Caco-2 (cell line): ENCODE data around the gene TSPAN4. TPM values are rescaled to one million over a fixed set of nuclear protein-coding genes. Genes with fewer than 3 reads are reported as not detected.

ENCODE experiments used
- BruUV-seq: library from RNA; stranded (reverse); fragments of 400-500 nt; replicated peaks from 2 replicates; lab custom pipeline; 2021; lab: Mats Ljungman, UMichigan
- CTCF ChIA-PET: fragments of 300-600 bp; sonication (Branson Sonifier 250); formaldehyde crosslinking; loops from one replicate; lab custom pipeline; 2022; ENCODE audit warnings: antibody characterized with exemption; lab: Charles Lee
- POLR2A ChIA-PET: fragments of 300-600 bp; sonication (Branson Sonifier 250); formaldehyde crosslinking; loops from one replicate; lab custom pipeline; 2022; ENCODE audit warnings: antibody characterized with exemption; lab: Charles Lee
- DNase-seq, 2 experiments: peaks; one replicate each; pipeline versions ENCODE4 v3.0.0 to v3.0.0-alpha.2; 2020 to 2022
- H3K27me3 ChIP-seq: replicated peaks from 2 replicates; pipeline ENCODE4 v1.6.0; 2011; ENCODE audit warnings: low read length; ENCODE audit not compliant: control insufficient read depth, insufficient read depth
- H3K36me3 ChIP-seq: 2 replicates; pipeline ENCODE4 v1.5.1; 2011; ENCODE audit warnings: low read length; ENCODE audit not compliant: control insufficient read depth, insufficient read depth
- H3K4me1 ChIP-seq: fragments of 250-450 bp; sonication (Bioruptor Pico); 2 replicates; pipeline ENCODE4 v1.5.1; 2020; ENCODE audit warnings: mild to moderate bottlenecking
- H3K4me3 ChIP-seq: 2 replicates; pipeline ENCODE4 v1.5.1; 2011; ENCODE audit warnings: low read depth, mild to moderate bottlenecking, control low read depth, low read length
- H3K9me3 ChIP-seq: fragments of 250-450 bp; sonication (Bioruptor Pico); 2 replicates; pipeline ENCODE4 v1.5.1; 2020; ENCODE audit warnings: mild to moderate bottlenecking, moderate library complexity
- H3K27ac Mint-ChIP-seq: one replicate; pipeline ENCODE4 v1.8.0; 2022; ENCODE audit warnings: mixed read lengths; ENCODE audit not compliant: unreplicated experiment
- H3K27me3 Mint-ChIP-seq: one replicate; pipeline ENCODE4 v1.8.0; 2022; ENCODE audit warnings: mixed read lengths; ENCODE audit not compliant: insufficient read depth, unreplicated experiment
- H3K36me3 Mint-ChIP-seq: one replicate; pipeline ENCODE4 v1.8.0; 2022; ENCODE audit warnings: mild to moderate bottlenecking, mixed read lengths; ENCODE audit not compliant: insufficient read depth, unreplicated experiment
- H3K4me1 Mint-ChIP-seq: one replicate; pipeline ENCODE4 v1.8.0; 2022; ENCODE audit warnings: low read depth, mixed read lengths; ENCODE audit not compliant: unreplicated experiment
- H3K4me3 Mint-ChIP-seq: one replicate; pipeline ENCODE4 v1.8.0; 2022; ENCODE audit warnings: mild to moderate bottlenecking, moderate library complexity, mixed read lengths; ENCODE audit not compliant: unreplicated experiment
- H3K9me3 Mint-ChIP-seq: one replicate; pipeline ENCODE4 v1.8.0; 2022; ENCODE audit warnings: mixed read lengths; ENCODE audit not compliant: unreplicated experiment
- intact Hi-C: fragments of 100-400 bp; cut with micrococcal nuclease; formaldehyde crosslinking; loops from one replicate; pipeline ENCODE4 v1.10.0; 2022; ENCODE audit not compliant: unreplicated experiment
- total RNA-seq: library from RNA; stranded (reverse); gene quantifications from 2 replicates; pipeline ENCODE4 v1.2.3, GENCODE V29; 2022
- TF ChIP-seq, protein P1 (sequence below), 2 experiments: fragments of 200-600 bp in 1 of 2; IDR thresholded peaks; 1 replicate in 1 of 2; 2 replicates in 1 of 2; pipeline versions ENCODE4 v1.5.1 to v1.8.0; 2011 to 2022; ENCODE audit warnings: antibody characterized with exemption in 1 of 2, control low read depth in 1 of 2, inconsistent platforms in 1 of 2, low read depth in 1 of 2, low read length in 1 of 2, mild to moderate bottlenecking in 1 of 2, moderate library complexity in 1 of 2; ENCODE audit not compliant: insufficient read depth in 1 of 2, severe bottlenecking in 1 of 2, unreplicated experiment in 1 of 2

Gene TSPAN4
- total RNA-seq, 1 experiment from 2014 or later: 95.9 TPM

- ChIA-PET CTCF (no interaction called here), POLR2A (interaction anchor here (0.5 to 1.5 kb wide), 2 partner anchors 16 to 25 kb away, joined by 5 to 8 read pairs; partner anchors contain the start of gene PNPLA2)
- intact Hi-C loops: no loop called here
- H3K9me3 ChIP-seq: no peaks in the 10 kb centered on the region
- TF ChIP-seq, protein P1, sequence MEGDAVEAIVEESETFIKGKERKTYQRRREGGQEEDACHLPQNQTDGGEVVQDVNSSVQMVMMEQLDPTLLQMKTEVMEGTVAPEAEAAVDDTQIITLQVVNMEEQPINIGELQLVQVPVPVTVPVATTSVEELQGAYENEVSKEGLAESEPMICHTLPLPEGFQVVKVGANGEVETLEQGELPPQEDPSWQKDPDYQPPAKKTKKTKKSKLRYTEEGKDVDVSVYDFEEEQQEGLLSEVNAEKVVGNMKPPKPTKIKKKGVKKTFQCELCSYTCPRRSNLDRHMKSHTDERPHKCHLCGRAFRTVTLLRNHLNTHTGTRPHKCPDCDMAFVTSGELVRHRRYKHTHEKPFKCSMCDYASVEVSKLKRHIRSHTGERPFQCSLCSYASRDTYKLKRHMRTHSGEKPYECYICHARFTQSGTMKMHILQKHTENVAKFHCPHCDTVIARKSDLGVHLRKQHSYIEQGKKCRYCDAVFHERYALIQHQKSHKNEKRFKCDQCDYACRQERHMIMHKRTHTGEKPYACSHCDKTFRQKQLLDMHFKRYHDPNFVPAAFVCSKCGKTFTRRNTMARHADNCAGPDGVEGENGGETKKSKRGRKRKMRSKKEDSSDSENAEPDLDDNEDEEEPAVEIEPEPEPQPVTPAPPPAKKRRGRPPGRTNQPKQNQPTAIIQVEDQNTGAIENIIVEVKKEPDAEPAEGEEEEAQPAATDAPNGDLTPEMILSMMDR (IDR thresholded peaks at IDR 0.05; ENCODE audit: insufficient read depth in 1 of 2, low read depth in 1 of 2, low read length in 1 of 2, severe bottlenecking in 1 of 2, unreplicated experiment in 1 of 2): no peak
- H3K36me3 Mint-ChIP-seq: peaks cover 17% of the 10 kb centered on the region
- no peaks in the 10 kb centered on the region for H3K27me3 ChIP-seq
- H3K27me3 Mint-ChIP-seq: no peaks in the 10 kb centered on the region
- H3K9me3 Mint-ChIP-seq: no peaks in the 10 kb centered on the region
- no peak overlapping the region for H3K4me3 ChIP-seq
- H3K27ac Mint-ChIP-seq: no peak overlapping the region
- H3K4me1 ChIP-seq: peaks cover 9% of the 10 kb centered on the region
- BruUV-seq: no TSS peak
- no peak for DNase-seq
- H3K4me1 Mint-ChIP-seq: no peaks in the 10 kb centered on the region
- H3K4me3 Mint-ChIP-seq: no peak overlapping the region
- no peaks in the 10 kb centered on the region for H3K36me3 ChIP-seq
Measured at GRCh38 chr11:794013-794765, 48.5 kb upstream of the TSPAN4 start.

DNA sequence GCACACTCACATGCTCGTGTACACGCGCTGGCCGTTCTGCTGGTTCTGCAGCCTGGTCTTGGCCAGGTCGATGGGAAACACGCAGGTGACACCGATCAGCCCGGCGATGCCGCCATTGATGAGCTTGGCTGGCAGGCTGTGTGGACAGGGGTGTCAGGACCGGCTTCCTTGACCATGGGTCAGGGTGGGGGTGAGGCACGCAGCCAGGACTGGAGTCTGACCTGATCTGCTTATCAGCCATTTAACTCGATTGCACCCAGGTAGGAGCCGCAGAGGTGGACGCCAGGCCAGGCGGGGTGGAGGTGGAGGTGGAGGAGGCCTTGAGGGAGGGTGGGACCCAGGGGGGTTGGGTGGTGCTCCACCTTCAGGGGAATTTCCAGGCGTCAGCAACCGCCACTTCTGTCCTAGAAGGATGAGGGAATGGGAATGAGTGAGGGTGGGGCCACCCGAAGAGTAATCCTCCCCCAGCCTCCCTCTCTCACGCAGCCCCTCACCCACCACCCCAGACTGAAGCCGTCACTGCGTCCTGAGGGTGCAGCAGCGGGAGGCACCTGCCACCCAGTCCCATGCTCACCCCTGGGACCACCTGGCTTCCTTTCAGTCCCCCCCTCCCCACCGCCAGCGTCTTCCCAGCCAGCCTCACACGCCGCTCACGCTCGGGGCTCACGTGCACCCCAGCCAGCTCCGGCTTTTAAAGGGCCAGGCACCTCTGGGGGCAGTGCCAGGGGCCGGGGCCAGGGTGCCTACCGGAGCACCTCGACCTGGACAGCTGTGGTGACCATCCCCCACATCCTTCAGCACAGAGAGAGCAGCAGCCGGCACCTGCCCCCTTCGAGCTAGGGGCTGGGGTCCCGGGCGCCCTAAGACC, 47.7 kb upstream of the TSPAN4 start:
- TF ChIP-seq, protein P1 (IDR thresholded peaks at IDR 0.05; ENCODE audit: insufficient read depth in 1 of 2, low read depth in 1 of 2, low read length in 1 of 2, severe bottlenecking in 1 of 2, unreplicated experiment in 1 of 2): no peak
- Mint-ChIP-seq H3K4me1 (no peaks in the 10 kb centered on the region), H3K4me3 (no peak overlapping the region), H3K9me3 (no peaks in the 10 kb centered on the region), H3K27me3 (no peaks in the 10 kb centered on the region), H3K27ac (no peak overlapping the region), H3K36me3 (peaks cover 17% of the 10 kb centered on the region)
- BruUV-seq: no TSS peak
- DNase-seq: no peak
- H3K27me3 ChIP-seq: no peaks in the 10 kb centered on the region
- H3K36me3 ChIP-seq: no peaks in the 10 kb centered on the region
- no peaks in the 10 kb centered on the region for H3K9me3 ChIP-seq
- POLR2A ChIA-PET: no interaction called here
- intact Hi-C loops: no loop called here
- H3K4me3 ChIP-seq: no peak overlapping the region
- CTCF ChIA-PET: no interaction called here
- H3K4me1 ChIP-seq: peaks cover 9% of the 10 kb centered on the region
